ENCODE data around the gene SPATA19. TPM values are rescaled to one million over a fixed set of nuclear protein-coding genes. Genes with fewer than 3 reads are reported as not detected.

SPATA19 gene
- total RNA-seq, 1 experiment from 2014 or later: not detected

DNA sequence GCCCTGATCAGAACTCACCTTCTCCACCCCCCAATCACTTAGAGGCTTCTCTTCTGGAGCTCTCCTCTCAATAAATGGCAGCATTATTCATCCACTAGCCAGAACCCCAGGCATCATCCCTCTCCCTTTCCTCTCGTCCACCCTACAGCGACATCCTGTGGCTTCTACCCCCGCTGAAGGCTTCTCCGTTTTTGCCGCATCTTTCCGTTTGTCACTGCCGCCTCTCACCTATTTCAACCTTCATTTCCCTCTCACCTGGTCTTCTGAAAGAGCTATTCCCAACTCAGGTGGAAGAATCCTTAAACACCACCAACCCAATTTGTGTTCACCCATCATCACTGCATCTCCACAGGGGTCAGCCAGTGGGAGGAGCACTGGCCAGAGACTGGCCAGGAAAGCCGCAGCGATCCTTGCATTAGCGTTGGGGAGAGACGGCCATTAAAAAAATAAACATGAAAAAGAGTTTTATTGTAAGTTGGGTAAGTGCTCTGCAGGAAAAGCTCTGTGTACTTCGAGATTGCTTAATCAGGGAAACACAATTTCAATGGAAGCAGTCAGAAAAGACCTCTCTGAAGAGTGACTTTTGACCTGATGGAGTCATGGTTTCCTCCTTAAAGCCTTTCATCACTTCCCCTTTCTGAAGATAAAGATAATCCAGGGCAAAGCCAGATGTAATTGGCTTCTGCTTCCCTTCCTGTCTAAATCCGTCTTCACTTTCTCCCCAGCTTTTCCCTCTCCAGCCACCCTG is 36.7 kb downstream of the SPATA19 start:
- Histone ChIP-seq H3K9me3 (ENCODE audit: low read depth, low read length, poor library complexity, severe bottlenecking) (peaks cover 3% of the 10 kb centered on the region), H3K4me1 (ENCODE audit: insufficient read depth, low read length, poor library complexity, severe bottlenecking) (no peaks in the 10 kb centered on the region), H3K27ac (ENCODE audit: low read depth, low read length, poor library complexity, severe bottlenecking) (no peak overlapping the region), H3K27me3 (replicated peaks; ENCODE audit: insufficient read depth, low read depth, low read length, poor library complexity) (peaks cover 11% of the 10 kb centered on the region), H3K4me3 (ENCODE audit: low read depth, low read length, poor library complexity, severe bottlenecking) (no peak overlapping the region), H3K36me3 (ENCODE audit: insufficient read depth, low read length, poor library complexity, severe bottlenecking) (no peaks in the 10 kb centered on the region)
- ChIA-PET CTCF (no interaction called here), POLR2A (ENCODE audit: low non-redundant PET) (no interaction called here)
- intact Hi-C loops (cut with micrococcal nuclease; ENCODE audit: unreplicated experiment): no loop called here
- BruUV-seq (replicated peaks): no TSS peak
- no peak for TF ChIP-seq EZH2 (IDR thresholded peaks at IDR 0.05; ENCODE audit: borderline replicate concordance, low read depth, low read length, poor library complexity, severe bottlenecking)
- TF ChIP-seq, protein P1, sequence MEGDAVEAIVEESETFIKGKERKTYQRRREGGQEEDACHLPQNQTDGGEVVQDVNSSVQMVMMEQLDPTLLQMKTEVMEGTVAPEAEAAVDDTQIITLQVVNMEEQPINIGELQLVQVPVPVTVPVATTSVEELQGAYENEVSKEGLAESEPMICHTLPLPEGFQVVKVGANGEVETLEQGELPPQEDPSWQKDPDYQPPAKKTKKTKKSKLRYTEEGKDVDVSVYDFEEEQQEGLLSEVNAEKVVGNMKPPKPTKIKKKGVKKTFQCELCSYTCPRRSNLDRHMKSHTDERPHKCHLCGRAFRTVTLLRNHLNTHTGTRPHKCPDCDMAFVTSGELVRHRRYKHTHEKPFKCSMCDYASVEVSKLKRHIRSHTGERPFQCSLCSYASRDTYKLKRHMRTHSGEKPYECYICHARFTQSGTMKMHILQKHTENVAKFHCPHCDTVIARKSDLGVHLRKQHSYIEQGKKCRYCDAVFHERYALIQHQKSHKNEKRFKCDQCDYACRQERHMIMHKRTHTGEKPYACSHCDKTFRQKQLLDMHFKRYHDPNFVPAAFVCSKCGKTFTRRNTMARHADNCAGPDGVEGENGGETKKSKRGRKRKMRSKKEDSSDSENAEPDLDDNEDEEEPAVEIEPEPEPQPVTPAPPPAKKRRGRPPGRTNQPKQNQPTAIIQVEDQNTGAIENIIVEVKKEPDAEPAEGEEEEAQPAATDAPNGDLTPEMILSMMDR (conservative IDR thresholded peaks at IDR 0.05; ENCODE audit: low read depth, low read length): no peak
- no peak for DNase-seq (ENCODE audit: low spot score)

DNA sequence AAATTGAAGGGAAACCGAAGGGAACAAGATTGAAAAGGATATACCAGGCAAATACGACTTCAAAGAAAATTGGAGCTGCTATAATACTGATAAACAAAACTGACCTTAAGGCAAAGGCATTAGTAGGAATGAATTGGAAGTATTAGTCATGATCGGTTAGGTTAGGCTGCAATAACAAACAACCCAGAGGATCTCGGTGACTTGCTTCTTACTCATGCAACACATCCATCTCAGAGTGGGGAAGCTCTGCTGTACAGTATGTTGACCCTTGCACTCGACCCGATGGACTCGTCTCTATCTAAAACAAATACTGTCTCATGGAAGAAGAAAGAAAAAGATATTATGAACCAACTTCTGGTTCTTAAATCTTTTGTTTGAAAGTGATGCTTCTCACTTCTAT is 42.3 kb downstream of the SPATA19 start:
- ChIA-PET CTCF (no interaction called here), POLR2A (ENCODE audit: low non-redundant PET) (no interaction called here)
- Histone ChIP-seq H3K27me3 (replicated peaks; ENCODE audit: insufficient read depth, low read depth, low read length, poor library complexity) (peaks cover 19% of the 10 kb centered on the region), H3K4me1 (ENCODE audit: insufficient read depth, low read length, poor library complexity, severe bottlenecking) (no peaks in the 10 kb centered on the region), H3K36me3 (ENCODE audit: insufficient read depth, low read length, poor library complexity, severe bottlenecking) (no peaks in the 10 kb centered on the region), H3K9me3 (ENCODE audit: low read depth, low read length, poor library complexity, severe bottlenecking) (peaks cover 3% of the 10 kb centered on the region), H3K27ac (ENCODE audit: low read depth, low read length, poor library complexity, severe bottlenecking) (no peak overlapping the region), H3K4me3 (ENCODE audit: low read depth, low read length, poor library complexity, severe bottlenecking) (no peak overlapping the region)
- no peak for DNase-seq (ENCODE audit: low spot score)
- BruUV-seq (replicated peaks): no TSS peak
- TF ChIP-seq, protein P1 (conservative IDR thresholded peaks at IDR 0.05; ENCODE audit: low read depth, low read length): no peak
- TF ChIP-seq EZH2 (IDR thresholded peaks at IDR 0.05; ENCODE audit: borderline replicate concordance, low read depth, low read length, poor library complexity, severe bottlenecking): no peak
- intact Hi-C loops (cut with micrococcal nuclease; ENCODE audit: unreplicated experiment): no loop called here

DNA sequence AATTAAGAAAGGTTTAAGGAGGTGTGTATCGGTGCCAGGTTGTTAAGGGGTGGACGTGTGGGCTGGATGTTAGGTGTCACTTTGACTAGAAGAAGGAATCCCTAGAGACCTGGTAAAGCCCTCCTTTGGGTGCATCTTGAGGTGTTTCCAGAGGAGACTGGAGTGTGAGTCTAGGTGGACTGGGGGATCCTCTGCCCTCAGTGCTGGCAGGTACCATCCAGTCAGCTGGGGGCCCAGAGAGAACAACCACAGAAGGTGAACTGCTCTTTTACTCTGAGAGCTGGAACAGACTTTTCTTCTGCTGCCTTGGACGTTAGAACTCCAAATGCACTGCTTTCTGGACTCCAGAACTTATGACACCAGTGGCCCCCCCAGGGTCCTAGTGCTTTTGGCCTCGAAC is 44.0 kb downstream of the SPATA19 start:
- peaks cover 12% of the 10 kb centered on the region for H3K27me3 ChIP-seq (replicated peaks; ENCODE audit: insufficient read depth, low read depth, low read length, poor library complexity)
- no peak overlapping the region for H3K27ac ChIP-seq (ENCODE audit: low read depth, low read length, poor library complexity, severe bottlenecking)
- H3K4me3 ChIP-seq (ENCODE audit: low read depth, low read length, poor library complexity, severe bottlenecking): no peak overlapping the region
- intact Hi-C loops (cut with micrococcal nuclease; ENCODE audit: unreplicated experiment): no loop called here
- H3K9me3 ChIP-seq (ENCODE audit: low read depth, low read length, poor library complexity, severe bottlenecking): peaks cover 9% of the 10 kb centered on the region
- no peak for DNase-seq (ENCODE audit: low spot score)
- no TSS peak for BruUV-seq (replicated peaks)
- POLR2A ChIA-PET (ENCODE audit: low non-redundant PET): no interaction called here
- CTCF ChIA-PET: no interaction called here
- no peak for TF ChIP-seq EZH2 (IDR thresholded peaks at IDR 0.05; ENCODE audit: borderline replicate concordance, low read depth, low read length, poor library complexity, severe bottlenecking)
- TF ChIP-seq, protein P1 (conservative IDR thresholded peaks at IDR 0.05; ENCODE audit: low read depth, low read length): no peak
- H3K36me3 ChIP-seq (ENCODE audit: insufficient read depth, low read length, poor library complexity, severe bottlenecking): no peaks in the 10 kb centered on the region
- no peaks in the 10 kb centered on the region for H3K4me1 ChIP-seq (ENCODE audit: insufficient read depth, low read length, poor library complexity, severe bottlenecking)

Measured in A673 (cell line).